HG02938 (cell line): ENCODE results near the gene SHMT2.

Experiments used
- ATAC-seq: cut with Tn5 transposase; IDR thresholded peaks from one replicate; pipeline ENCODE4 v1.9.1; 2021; ENCODE audit warnings: mild to moderate bottlenecking, moderate library complexity; ENCODE audit not compliant: unreplicated experiment

Gene SHMT2

DNA sequence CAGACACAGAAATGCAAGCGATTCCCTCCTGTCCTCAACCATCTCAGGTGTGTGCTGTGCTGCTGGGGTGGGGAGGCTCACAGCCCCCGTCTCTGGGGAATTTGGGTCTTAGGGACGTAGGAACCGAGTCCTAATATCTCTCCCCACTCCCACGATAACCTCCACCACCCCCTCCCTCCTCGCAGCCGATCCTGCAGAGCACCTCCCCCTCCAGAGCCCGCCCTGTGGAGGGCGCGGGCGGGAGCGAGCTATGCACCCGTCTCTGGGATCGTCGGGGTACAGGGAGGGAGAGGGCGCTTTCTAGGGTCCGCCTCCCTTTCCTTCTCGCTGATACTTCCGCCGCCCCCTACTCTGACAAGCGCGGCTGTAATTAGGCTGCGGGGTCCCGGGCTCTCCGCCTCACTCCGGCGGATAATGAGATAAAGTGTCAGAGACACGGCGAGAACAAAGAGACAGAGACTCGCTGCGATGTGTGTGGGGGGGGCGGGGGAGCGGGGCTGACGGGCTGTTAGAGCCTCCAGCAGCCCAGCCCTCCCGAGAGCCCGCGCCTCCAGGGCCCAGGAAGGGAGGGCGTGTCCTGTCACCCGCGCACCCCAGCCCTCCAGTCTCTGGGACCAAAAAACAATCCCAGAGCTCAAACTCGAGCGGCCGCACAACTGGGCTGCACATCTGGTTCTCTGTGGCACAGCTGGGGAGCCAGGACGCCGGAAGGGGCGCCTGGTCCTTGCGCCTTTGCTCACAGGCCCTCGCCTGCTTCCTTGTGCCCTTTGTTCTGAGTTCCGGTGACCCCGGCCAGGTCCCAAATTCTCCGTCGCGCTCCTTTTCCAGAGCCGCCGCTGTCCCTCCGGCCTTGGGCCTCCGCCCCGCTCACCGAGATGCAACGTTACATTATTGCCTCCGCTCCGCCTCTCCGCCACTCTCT, 8.7 kb downstream of the SHMT2 start:
- ATAC-seq: no peak

GRCh38 chr12:57238854-57239554, 9.5 kb downstream of the SHMT2 start:
- peak; percentile 46 for ATAC-seq

DNA sequence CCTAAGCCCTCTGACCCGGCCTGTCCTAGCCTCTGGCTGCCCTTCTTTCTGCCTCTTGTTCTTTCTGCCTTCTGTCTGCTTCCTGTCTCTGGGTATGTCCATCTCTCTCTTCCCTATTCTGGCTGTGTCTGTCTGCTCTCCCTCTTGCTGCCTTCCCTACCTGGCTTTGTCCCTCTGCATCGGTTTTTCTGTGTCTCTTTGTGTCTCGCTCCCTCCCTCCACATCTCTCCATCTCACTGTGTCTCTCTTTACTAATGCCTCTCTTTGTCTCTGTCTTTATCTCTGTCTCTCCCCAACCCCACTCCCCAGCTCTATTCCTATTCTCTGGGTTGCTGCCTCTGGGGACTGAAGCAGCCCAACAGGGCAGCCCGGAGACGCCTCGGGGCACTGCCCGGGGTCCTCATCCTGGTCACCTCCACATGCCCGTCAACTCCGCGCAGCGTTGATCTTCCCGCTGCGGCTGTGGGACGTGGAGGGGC, 10.1 kb downstream of the SHMT2 start:
- no peak for ATAC-seq

DNA sequence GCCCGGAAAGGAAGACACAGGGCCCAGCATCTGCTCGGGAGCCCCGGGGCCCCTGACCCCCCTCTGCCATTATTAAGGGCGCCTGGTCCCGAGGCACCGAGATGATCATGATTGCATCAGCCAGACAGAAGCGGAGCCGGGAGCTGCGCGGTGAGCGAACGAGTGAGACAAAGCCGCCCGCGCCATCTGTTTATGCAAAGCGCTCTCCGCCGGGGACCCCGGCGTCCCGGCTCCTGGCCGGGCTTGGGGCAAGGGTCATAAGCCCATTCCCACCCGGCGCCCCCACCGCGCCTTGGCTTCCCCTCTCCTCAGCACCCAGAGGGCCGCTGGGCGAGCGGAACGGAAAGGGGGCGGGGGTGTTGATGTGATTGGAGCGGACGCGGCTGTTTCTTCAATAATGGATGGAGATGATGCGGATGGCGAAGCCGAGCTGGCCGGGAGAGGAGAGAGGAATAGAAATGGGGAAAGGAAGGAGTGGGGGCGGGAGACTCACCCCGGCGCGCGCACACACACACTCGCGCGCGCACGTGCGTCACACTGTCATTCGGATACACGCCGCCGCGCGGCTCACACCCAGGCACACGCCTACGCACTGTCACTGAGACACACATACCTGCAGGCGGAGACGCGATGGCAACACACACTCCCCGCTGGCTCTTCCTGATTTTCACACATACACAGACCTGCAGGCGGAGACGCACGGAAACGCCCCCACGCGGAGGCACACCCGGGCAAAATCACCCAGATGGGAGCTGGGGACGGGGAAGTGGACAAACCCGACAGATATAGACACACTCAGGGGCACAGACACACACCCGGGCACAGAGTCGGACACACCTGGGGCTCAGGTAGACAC, 10.8 kb downstream of the SHMT2 start:
- ATAC-seq: no peak

GRCh38 chr12:57240926-57241401, 11.5 kb downstream of the SHMT2 start:
- ATAC-seq: no peak

DNA sequence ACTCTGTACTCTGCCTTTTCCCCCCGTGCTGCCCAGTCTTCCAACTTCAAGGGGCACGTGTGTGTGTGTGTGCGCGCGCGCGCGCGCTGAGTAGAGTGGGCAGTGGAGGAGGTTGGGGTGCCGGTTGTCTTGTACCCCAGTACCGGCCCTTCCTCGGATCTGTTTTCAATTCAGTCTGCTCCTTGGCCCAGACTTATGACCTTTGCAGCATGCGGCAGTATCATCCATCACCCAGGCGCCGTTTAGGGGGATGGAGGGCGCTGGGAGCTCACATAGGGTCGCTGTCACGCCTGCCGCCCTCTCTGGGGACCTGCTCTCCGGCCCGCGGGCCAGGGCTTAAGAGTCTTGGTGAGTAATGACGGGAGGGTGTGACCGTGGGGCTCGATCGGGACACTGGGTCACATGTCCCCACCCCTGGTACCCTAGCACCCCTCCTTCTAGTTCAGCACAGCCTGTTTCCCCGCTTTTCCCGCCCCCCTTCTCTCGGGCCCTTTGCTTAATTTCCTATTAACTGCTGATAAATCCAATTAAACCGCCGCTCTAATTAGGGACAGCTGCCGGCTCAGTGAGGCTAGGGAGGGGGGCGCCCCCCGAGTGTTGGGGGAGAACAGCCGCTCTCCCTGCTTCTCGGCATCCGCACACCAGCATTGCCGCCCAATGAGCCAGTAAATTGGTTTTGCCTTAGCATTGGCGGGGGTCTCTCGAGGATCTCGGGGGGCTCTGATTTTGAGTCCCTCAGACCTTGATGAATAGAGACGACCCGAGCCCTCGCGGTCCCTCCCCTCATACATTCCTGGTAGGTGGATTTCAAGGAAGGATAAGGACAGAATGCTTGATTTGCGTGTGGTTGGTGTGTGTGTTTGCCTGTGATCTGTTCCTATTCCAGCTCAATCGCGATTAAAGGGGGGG, 12.1 kb downstream of the SHMT2 start:
- ATAC-seq: no peak

- no peak for ATAC-seq
Measured at GRCh38 chr12:57242329-57242690, 12.8 kb downstream of the SHMT2 start.

- ATAC-seq: peak; percentile 48
Measured at GRCh38 chr12:57242691-57243454, 13.4 kb downstream of the SHMT2 start.

- no peak for ATAC-seq
Measured at GRCh38 chr12:57243521-57244311, 14.2 kb downstream of the SHMT2 start.

DNA sequence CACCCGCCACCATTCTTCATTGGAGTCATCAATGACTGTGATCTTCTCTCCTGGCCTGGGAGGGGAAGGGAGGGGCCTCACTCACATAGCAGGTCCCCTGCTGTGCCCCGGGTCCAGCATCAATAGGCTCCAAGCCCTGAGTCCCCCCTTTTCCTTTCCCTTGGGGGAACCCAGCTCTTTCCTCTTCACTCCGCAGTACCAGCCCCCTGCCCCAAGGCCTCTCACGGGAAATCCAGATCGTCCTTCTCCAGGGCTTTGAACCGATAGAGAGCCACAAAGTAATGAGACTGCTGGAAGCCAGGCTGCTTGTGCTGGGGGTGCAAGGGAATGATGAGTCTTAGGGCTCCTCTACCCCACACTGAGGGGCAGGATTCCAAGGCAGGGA, 14.8 kb downstream of the SHMT2 start:
- ATAC-seq: no peak

DNA sequence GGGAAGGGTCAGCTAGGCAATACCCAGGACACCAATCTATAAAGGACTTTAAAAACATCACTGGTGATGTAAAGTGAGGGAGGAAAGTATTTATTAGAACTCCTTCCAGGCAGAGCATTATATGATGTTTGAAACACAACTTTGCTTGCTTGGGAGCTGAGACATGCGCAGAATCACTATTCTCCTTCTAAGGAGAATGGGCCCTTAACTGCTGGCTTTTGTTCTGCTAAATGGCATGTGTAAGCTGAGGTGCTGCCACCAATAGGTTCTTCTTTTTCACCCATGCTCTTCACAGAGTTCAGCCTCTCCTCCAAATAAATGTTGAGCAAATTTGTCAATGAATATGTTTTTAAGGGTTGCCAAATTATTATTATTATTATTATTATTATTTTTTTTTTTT, 17.5 kb downstream of the SHMT2 start:
- no peak for ATAC-seq

- no peak for ATAC-seq
Measured at GRCh38 chr12:57248934-57249742, 19.6 kb downstream of the SHMT2 start.

- ATAC-seq: no peak
Measured at GRCh38 chr12:57250541-57250940, 21.0 kb downstream of the SHMT2 start.

DNA sequence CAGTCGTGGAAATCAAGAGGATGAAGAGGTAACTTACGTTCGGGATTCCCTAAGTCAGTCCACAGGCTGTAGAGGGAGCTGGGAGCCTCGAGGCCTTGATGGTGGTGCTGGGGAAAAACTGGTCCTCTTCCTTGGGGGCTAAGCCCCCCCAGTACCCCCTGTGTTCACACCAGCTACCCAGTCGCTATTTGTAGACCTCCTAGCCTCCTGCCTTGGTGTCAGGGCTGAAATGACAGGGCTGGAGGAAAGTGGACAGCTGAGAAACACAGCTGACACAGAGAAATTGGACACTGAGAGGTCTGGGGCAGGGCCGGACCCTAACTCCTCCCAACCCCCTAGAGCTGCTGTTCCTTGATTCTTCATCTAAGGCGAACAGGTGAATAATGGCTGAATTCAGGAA, 21.4 kb downstream of the SHMT2 start, which contains the start of gene STAC3:
STAC3 (minus strand) TSS at position 232 of the 400 bp plus-strand sequence. CDS start 1,551 bp downstream, outside the sequence.
- ATAC-seq: no peak

DNA sequence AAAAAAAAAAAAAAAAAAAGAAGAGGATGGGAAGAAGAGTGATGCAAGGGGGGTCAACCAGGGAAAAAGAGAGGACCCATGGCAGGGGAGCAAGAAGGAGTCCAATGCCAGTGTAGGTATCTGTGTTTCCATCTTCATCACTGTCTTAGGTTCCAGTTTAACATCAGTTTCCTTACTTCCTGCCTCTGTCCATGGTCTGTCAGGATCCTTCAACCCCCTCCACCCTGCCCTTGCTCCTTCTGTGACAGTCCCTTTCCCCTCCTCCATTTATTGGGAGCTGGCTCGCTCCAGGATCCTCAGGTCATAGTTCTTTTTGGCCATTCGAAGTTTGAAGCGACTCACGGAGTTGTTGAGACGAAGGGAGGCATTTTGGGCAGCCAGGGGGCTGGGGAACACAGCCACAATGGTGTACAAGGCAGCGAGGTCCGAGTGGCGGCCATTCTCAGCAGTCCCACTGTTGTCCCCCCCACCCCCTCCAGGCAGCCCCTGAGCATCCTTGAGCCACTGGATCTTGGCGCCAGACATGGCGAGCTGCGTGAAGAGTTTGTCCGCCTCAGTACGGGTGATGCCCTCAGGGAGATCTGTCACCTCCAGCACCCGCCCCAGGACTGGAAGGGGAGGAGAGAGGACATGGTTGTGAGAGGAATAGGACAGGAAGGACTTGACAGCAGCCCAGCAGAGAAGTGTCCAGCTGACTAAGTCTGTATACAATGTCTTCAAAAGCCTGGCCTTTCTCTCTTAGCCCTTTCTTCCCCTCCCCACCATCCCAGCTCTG, 25.2 kb downstream of the SHMT2 start:
- no peak for ATAC-seq

DNA sequence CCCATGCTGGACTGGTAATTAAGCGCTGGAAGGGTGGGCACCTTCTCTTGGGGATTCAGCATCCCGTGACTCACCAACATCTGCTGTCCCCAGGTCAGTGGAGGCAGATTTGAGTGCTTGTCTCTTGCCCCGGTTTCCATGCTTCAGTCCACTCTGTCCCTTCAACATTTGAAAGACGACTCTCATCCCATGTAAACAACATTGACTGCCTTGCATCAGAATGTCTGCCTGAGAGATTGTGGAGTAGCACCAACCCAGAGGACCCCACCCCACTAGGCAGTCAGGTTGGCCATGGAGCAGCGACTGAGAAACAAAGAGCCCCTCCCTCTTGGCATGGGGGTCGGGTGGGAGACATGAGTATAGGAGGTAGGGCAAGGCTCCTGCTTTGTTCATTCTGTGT, 26.4 kb downstream of the SHMT2 start:
- ATAC-seq: no peak
